LNCAP (cell line): Measurements from ENCODE around the gene CCDC92.

Experiments
- CTCF ChIP-seq: fragments of 450-650 bp; IDR thresholded peaks from 2 replicates; pipeline ENCODE4 v1.5.1; 2017; ENCODE audit warnings: mild to moderate bottlenecking

The CCDC92 gene

GRCh38 chr12:123967121-123967586 lies 5.5 kb downstream of the CCDC92 start:
- no peak for TF ChIP-seq CTCF

GRCh38 chr12:123966596-123966995 lies 6.0 kb downstream of the CCDC92 start:
- no peak for TF ChIP-seq CTCF

GRCh38 chr12:123965382-123965781 lies 7.2 kb downstream of the CCDC92 start:
- TF ChIP-seq CTCF: no peak

- no peak for TF ChIP-seq CTCF
Measured at GRCh38 chr12:123963821-123964220, 8.8 kb downstream of the CCDC92 start.

- no peak for TF ChIP-seq CTCF
Measured at GRCh38 chr12:123962513-123962912, 10.1 kb downstream of the CCDC92 start.

GRCh38 chr12:123961585-123962345 lies 10.9 kb downstream of the CCDC92 start:
- TF ChIP-seq CTCF: no peak

- no peak for TF ChIP-seq CTCF
Measured at GRCh38 chr12:123960856-123961255, 11.8 kb downstream of the CCDC92 start.
